ENCODE data around the gene PGS1. TPM values are rescaled to one million over a fixed set of nuclear protein-coding genes. Genes with fewer than 3 reads are reported as not detected.

The PGS1 gene
- total and polyA plus RNA-seq, 2 of the 8 experiments (the other 6 are each of a cell fraction or from before 2014, with no cell fraction given): 46.7 to 60.0 TPM

DNA sequence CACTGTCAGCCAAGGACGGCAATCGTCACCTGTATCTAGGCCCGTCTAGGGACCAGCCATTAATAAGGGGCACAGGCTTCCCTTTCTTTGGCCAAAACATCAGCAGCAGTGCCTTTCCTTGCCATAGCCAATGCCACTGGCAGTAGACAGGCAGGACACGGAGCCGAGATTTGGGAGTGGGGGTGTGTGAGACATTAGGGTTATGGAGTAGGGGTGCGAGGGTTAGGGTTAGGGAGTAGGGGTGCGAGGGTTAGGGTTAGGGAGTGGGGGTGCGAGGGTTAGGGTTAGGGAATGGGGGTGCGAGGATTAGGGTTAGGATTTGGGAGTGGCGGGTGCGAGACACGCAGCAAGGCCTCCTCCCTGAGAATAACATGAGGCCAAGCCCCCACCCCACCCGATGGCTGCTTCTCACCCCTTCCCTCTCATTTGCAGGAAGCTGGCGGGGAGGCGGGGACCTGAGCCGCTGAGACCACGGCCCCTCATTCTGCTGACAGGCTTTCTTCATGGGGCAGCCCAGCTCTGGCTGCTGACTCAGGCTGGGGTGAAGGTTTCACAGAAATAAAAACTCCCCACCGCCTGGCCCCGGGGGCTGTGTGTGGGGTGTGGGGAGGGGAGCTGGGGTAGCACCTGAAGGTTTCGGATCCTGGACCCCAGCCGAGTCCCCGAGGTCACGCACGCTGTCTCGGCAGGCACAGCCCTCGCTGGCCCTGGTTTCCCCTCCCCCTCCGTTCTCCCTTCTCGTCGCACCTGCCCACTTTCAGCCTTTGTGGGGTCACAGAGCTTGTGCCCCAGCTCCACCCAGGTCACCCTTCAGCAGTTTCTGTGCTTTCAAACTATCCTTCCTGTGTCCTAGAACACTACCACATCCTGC lies 93.8 kb downstream of the PGS1 start (continued):
- TF ChIP-seq, protein P1, sequence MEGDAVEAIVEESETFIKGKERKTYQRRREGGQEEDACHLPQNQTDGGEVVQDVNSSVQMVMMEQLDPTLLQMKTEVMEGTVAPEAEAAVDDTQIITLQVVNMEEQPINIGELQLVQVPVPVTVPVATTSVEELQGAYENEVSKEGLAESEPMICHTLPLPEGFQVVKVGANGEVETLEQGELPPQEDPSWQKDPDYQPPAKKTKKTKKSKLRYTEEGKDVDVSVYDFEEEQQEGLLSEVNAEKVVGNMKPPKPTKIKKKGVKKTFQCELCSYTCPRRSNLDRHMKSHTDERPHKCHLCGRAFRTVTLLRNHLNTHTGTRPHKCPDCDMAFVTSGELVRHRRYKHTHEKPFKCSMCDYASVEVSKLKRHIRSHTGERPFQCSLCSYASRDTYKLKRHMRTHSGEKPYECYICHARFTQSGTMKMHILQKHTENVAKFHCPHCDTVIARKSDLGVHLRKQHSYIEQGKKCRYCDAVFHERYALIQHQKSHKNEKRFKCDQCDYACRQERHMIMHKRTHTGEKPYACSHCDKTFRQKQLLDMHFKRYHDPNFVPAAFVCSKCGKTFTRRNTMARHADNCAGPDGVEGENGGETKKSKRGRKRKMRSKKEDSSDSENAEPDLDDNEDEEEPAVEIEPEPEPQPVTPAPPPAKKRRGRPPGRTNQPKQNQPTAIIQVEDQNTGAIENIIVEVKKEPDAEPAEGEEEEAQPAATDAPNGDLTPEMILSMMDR (IDR thresholded peaks at IDR 0.05; ENCODE audit: control extremely low read depth in 1 of 3, insufficient read depth in 1 of 3, low read depth in 1 of 3, low read length in 3 of 3): no peak
- TF ChIP-seq YY1 (IDR thresholded peaks at IDR 0.05; ENCODE audit: low read depth, low read length) (no peak), SP2 (IDR thresholded peaks at IDR 0.05; ENCODE audit: low read length) (no peak), RAD21 (IDR thresholded peaks at IDR 0.05 in 1 of 2, conservative IDR thresholded peaks at IDR 0.05 in 1 of 2; ENCODE audit: low read depth in 2 of 2, low read length in 2 of 2) (no peak), KDM4A (IDR thresholded peaks at IDR 0.05; ENCODE audit: low read depth, low read length, severe bottlenecking) (no peak), NANOG (IDR thresholded peaks at IDR 0.05; ENCODE audit: insufficient read depth, low read depth, low read length, poor library complexity, severe bottlenecking) (no peak), JUN (IDR thresholded peaks at IDR 0.05; ENCODE audit: low read depth, low read length) (no peak), BRCA1 (IDR thresholded peaks at IDR 0.05; ENCODE audit: low read depth, low read length) (no peak)
